ENCODE data around the gene ZMAT5.
A peak's percentile ranks its signal among the peaks of the same experiment; 100 is the strongest.
"Not testable (repeated sequence)": the region's sequence is repeated elsewhere in the genome, so short reads cannot be mapped to it uniquely, and the experiment has no call there.

The ZMAT5 gene

DNA sequence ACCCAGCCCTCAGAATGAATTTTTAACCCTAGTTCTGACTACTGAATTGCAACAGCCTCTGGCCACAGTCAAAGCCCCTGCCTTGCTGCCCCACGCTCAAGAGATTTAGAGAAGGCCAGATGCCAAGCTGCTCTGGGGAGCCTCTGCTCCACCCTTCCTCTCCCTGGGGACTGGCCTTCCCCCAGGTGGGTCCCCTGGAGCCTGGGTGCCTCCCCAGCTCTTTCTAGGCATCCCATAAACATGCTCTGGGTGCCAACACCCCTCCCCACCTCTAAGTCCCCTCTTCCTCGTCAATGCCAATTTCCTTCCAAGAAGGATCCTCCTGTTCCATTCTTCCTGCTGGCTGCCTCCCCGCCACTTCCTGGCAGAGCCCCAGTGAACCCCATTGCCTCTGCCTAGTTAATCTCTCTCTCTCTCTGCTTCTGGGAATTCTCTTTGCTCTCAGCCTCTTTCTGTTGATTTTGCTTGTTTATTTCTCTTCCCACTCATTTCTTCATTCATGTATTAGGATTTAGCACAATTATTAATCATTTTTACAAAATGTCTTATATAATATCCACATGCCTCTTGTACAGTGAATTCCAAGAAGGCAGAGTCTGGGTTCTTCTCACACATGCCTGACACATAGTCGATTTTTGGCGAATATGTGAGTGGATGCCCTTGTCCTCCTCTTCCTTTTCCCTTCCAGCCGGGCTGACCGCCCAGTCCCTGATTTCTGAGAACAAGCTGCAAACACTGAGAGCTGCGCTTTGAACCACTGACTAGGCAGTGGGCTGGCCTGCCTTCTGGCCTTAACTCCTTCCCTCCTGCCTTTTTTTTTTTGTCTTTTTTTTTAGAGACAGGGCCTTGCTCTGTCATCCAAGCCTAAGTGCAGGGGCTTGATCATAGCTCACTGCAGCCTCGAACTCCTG is 17.9 kb upstream of the ZMAT5 start:
- DNase-seq: no peak

DNA sequence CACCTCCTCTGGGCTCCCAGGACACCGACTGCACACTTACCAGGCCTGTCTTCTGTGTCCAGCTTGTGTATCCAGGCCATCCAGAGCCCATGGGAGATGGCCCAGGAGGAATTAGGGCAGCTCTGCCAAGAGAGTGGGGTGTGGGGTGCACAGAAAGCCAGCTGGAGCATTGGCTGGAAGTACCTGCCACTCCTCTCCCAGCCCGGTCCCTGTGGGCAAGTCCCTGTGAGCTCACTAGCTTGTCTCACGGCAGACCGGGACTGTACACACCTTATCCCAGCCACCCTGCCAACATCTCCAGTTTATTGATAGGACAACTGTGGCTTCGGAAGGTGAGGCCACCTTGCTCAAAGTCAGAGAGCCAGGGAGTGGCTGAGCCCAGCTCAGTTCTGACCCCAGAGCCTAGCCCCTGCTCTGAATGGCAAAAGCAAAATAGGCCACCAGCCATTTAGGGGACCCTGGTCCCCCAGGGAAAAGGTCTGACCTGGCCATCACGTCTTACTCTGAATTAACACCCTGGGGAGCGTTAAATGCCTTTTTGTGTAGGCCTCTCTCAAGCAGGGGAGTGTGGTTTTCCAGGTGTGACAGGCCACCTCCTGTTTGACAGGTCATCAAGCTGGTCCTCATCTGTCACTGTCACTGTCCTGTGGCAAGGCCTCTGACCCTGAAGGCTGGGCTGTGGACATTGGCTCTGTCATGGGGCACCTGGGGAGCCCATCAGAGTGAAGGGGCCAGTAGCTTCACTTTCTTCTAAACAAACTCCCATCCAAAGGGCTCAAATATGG is 15.4 kb upstream of the ZMAT5 start:
- no peak for DNase-seq

DNA sequence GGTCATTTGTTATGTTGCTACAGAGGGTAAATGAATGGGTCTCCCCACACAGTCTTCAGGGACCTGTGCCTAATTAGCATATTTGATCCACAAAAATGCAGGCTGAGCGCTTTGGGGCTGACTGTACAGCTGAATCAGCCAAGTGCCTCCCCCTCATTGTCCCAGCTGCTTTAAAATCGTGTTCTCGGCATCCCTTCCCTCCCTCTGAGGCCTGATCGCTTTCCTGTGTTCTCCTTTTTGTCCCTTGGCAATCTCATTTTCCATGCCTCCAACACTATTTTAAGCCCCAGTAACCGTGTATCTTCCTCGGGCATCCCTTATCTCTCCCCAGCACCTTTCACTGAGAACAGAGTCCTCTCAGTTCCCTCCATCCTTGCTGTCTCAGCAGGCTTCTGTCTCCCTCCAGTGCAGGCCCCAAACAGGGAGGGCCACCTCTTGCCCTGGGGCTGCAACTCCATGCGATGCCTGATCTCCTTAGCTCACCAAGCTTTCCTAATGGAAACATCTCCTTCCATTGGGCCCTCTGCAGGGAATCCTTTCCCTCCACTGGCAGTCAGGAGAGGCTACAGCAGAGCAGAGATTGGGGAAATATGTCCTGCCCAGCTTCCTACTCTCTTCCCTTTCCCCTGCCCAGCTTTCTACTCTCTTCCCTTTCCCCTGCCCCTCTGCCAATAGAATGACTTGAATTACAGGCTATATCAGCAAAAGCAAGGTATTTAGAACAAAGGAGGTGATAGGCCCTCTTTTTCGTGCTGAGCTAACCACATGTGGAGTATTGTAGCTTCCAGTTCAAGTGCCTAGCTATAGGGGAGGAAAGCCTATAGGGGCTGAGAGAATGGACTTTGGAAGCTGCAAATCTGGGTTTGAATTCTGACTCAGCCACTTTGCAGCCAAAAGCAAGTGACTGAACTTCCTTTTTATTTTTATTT is 14.2 kb upstream of the ZMAT5 start:
- DNase-seq: no peak

DNA sequence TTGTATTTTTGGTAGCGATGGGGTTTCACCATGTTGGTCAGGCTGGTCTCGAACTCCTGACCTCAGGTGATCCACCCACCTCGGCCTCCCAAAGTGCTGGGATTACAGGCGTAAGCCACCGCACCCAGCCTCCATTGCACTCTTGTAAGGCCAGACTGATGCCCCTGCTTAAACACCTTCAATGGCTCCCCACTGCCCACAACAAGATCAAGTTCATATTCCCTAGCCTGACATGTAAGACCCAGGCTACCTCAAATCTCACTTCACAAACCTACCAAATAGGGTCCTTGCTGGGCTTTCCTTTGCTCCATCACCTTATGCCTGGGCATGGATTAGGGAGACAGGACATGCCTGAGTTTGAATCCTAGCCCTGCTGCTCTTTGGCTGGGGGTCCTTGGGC is 13.4 kb upstream of the ZMAT5 start:
- DNase-seq: no peak

DNA sequence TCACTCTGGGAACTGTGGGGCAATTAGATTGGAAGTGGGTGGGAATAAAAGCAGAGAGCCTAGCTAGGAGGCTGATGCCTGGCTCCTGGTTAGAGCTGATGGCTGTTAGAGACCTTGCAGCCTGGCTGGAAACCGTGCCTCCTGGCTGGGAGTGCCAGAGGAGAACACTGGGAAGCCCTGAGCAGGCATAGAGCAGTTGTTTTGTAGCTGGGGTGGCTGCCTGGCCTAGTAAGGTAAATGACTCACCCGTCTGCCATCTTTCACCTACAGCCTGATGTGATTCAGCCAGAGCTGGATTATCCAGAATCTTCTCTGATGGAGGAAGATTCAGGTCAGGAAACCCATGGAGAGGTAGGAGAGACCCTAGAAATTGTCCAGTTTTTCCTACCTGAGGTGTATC is 6.4 kb upstream of the ZMAT5 start:
- DNase-seq: no peak

DNA sequence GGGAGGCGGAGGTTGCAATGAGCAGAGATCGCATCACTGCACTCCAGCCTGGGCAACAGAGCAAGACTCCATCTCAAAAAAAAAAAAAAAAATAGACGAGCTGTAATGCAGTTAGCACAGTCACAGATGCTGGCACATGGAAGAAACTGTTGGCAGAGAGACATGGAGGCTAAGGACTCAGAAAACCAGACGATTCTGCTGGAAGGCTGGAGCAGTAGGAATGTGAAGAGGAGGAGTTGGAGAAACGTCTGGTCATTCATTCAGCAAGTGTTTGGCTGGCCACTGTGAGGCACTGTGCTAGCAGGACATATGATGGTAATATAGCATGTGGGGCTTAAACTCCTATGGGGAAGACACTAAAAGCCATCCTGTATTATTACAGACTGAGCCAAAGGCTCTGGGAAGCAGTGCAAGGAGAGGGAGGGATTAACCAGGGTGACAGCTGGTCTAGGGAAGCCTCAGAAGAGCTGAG is 5.4 kb upstream of the ZMAT5 start:
- DNase-seq: no peak

DNA sequence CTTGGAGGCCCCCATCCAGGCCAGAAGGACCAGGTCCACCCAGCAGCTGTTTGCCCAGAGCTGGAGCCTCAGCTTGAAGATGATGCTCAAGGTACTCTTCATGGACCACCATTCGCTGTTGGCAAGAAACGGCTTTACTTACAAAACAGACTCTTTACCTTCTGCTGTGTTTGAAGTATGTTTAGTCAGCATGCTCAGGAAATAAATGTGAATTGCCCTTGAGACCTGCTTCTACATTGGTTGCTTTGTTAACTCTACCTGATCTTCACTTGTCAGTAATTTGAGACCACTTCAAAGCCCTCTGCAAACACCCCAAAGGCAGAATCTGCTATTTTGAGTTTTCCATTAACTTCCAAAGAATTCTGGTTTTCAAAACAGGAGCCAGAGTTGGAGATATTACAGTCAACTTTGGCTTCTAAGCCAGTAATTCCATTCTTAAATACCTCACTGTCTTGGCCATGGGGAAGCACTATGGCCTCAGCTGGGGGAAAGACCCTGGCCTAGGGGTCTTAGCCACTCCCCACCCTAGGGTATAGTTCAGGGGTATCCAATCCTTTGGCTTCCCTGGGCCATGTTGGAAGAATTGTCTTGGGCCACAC is 3.0 kb upstream of the ZMAT5 start:
- no peak for DNase-seq

DNA sequence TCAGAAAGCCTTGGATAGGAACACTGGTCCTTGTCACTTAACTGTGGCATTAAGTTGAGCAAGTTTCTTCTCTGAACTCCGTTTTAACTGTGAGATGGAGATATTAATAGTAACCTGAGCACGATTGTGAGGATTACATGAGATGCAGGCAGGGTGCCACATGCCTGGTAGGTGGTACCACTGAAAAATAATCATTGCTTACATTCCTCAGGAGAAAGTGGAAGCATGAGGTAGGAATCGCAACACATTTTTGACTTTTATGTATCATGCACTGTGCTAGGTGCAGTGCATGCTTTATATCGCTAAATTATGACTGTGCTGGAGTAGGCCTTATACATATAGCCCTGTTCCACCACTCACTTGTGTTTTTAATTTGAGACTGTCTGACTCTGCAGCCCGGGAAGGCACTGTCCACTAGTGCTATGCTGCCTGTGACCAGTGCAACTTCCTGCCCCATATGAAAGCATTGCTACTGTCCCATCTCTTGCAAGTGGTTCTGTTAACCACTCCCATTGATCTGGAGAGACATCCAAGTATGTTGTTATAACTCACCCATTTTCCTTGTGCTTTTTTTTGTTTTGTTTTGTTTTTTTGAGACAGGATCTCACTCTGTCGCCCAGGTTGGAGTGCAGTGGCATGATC is 1.4 kb upstream of the ZMAT5 start:
- DNase-seq: no peak

DNA sequence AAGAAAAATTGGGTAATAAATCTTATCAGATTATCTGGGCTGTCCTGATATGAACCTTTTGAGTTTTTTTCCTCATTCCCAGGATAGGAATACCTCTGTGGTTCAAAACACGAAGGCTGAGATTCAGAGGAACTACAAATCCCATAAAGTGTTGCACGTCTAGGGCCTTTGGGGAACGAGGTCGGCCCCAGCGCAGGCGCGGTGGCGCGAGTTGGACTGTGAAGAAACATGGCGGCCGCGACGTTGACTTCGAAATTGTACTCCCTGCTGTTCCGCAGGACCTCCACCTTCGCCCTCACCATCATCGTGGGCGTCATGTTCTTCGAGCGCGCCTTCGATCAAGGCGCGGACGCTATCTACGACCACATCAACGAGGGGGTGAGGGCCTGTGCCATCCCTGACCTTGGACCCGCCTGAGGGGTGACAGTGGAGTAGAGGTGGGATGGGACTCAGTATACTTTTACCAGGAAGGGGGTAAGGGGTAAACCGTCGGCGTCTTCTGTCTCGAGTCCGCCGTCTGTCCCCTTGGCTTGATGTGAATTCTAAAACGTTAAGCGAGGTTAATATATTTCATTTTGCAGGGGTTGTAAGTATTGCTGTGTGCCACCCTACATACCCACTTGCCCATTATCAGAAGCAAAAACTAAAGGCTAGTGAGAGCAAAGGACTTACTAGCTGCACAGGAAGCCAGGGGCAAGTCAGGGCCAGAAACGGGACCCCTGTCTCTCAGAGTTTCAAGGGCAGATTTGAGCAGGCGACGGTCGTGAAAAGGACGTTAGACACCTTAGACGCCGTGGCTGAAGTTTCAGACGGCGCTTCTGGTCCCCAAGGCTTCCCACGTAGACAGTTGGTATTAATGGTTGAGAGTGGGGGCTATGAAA is 604 bp upstream of the ZMAT5 start, which contains the start of gene UQCR10:
Gene UQCR10, plus strand, starts transcription at position 199 of the 881 bp plus-strand sequence. Its CDS starts 30 bp downstream, at position 229.
- DNase-seq: peak; percentile 93

DNA sequence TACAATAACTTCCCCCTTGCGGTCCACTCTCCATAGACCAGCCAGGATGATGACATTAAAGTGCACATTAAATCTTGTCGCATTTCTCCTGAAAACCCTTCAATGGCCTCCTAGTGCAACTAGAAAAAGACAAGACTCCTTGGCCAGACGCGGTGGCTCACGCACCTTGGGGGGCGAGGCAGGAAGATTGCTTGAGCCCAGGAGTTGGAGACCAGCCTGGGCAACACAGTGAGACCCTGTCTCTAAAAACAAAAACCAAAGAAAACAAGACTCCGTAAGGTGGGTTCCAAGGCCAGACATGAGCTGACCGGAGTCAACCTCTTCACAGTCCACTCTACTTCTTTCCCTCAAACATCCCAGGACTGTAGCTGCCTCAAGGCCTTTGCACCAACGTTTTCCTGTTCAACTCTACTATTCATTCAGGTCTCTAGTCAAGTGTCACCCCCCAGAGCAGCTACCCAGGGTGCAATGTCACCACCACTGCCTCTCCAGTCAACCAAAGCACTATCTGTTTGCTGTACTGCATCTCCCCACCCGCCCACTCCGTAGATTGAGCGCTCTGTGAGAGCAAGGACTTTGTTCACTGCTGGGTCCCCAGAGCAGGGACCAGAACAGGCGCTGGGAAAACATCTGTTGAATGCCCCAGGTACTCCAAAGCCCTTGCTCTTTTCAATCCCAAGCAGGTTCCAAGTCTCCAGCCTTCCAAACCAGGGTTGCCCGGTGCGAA is 739 bp downstream of the ZMAT5 start:
- peak; percentile 12 for DNase-seq

DNA sequence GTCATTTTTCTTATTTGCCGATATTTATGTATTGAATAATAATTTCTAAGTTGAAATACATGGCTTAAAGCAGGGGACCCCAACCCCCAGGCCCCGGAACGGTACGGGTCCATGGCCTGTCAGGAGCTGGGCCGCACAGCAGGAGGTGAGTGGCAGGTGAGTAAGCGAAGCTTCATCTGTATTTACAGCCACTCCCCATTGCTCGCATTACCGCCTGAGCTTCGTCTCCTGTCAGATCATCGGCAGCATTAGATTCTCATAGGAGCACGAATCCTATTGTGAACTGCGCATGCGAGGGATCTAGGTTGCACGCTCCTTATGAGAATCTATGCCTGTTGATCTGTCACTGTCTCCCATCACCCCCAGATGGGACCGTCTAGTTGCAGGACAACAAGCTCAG is 4.5 kb downstream of the ZMAT5 start:
- DNase-seq: no peak

DNA sequence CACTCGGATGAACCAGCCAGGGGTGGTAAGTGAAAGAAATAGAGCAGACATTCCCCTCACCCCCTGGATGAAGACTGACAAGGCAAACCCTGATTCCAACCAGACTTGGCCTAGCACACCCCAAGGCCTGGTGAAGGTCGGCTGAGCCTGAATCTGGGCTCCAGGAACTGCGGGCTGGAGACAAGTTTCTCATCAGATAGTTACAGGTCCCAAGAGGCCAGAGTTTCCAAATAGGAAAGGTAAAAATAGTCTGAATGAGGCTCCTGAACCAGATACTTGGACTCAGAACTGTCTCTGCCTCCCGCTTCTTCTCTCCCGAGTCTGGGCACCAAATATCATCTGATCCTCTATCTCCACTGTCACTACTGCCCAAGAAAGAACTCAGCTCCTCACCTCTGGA is 7.8 kb downstream of the ZMAT5 start:
- DNase-seq: no peak

DNA sequence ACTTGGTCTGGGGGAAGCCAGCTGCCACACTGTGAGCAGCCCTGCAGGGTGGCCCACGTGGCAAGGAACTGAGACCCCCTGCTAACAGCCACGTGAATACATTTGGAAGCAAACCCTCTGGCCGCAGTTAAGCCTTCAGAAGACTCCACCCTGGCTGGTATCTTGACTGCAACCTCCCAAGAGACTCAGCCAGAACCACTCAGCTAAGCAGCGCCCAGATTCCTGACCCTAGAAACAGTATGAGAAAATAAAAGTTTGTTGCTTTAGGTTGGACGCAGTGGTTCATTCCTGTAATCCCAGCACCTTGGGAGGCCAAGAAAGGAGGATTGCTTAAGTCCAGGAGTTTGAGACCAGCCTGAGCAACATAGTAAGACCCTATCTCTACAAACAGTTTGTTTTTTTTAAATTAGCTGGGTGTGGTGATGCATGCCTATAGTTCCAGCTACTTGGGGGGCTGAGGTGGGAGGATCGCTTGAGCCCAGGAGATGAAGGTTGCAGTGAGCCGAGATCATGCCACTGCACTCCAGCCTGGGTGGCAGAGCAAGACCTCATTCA is 8.7 kb downstream of the ZMAT5 start:
- DNase-seq: no peak

DNA sequence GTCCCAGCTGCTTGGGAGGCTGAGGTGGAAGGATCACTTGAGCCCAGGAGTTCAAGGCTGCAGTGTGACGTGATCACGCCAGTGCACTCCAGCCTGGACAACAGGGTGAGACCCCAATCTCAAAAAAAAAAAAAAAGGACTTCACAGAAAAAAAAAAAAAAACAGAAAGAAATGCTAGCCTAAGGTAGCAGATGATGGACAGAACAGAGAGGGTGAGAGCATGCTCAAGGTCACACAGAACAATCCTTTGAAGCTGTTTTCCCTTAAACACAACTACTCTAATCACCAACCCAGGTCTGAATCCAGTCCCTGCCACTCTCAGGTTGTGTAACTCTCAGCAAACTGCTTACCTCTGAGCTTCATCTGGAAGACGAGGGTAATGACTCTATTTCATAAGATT is 9.7 kb downstream of the ZMAT5 start:
- DNase-seq: no peak

DNA sequence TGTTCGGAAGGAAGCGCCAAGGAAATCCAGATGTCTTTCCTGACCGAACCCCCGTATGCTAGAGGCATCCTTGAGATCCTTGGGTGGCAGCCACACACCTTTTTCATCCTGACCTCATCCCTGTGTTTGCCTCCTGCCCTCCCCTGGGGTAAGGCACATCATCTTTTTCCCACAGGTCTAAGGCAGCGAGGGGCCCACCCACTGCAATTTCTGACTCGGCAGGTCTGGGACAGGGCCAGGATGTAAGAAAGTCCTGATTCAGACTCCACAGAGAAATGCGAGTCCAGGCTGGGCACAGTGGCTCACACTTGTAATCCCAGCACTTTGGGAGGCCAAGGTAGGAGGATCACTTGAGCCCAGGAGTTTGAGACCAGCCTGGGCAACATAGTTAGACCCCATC is 10.5 kb downstream of the ZMAT5 start:
- no peak for DNase-seq

DNA sequence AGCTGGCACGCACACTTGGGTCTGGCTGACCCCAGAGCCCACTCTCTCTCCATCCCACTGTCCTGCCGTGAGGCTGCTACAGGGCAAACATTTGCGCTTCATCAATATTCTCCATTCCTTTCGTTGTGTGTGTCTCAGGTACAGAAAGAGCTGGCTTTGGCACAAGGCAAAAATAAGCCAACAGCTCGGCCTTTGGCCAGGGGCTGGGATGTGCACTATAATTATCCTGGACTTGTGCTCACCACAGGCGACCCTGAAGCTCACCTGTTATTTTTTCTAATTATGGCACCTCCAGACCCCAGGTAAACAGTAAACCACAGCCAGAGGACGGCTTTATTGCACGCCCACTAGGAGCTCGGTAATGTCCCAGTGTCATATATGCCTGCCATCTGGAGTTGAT is 10.9 kb downstream of the ZMAT5 start:
- DNase-seq: no peak

DNA sequence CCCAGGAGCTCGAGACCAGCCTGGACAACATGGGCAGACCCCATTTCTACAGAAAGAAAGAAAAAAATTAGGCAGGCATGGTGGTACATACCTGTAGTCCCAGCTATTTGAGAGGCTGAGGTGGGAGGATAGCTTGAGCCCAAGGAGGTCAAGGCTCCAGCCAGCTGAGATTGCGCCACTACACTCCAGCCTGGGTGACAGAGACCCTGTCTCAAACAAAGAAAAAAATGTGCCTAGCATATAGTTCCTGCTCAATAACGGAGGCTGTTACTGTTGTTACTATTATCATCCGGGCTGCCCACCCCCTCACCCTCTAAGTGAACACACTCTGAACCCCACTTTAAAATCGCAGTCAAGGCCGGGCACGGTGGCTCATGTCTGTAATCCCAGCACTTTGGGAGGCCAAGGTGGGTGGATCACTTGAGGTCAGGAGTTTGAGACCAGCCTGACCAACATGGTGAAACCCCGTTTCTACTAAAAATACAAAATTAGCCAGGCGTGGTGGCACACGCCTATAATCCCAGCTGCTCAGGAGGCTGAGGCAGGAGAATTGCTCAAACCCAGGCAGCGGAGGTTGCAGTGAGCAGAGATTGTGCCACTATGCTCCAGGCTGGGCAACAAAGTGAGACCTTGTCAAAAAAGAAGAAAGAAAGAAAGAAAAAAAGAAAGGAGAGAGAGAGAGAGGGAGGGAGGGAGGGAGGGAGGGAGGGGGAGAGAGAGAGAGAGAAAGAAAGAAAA is 12.0 kb downstream of the ZMAT5 start:
- not testable (repeated sequence) for DNase-seq

DNA sequence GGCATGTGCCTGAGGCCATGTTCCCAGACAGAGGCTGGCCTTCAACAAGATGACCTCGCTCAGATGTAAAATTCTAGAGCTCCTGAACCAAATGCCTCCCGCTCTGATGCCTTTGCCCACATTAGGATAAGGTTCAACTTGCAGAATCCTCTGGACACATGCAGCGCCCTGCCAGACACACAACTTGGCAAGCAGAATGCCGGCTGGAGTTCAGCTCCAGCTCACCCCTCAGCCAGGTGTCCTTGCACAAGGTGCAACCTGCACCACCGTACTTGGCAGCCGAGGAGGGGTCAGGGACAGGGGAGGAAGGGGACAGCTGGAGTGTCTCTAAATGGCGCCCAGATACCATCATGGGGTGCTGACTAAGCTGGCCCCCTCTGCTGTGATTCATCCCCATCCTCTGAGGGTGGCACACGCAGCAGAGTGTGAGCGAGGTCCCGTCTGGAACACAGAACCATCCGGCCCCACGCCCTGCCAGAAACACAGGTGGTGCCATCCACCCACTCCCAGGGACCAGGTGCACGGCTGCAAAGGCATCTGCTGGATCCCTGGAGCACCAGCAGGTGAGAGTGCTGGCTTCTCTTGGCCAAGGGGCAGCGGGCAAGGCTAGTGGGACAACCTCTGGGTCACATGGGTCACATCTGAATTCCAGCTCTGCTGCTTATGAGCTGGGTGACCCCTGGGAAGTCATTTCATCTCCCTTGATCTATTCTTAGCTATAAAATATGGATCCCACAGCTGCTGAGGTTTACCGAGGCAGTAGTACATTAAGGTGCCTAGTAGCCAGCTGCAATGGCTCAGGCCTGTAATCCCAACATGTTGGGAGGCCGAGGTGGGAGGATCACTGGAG is 12.8 kb downstream of the ZMAT5 start:
- DNase-seq: no peak
